Liver (tissue), 9 donors: ENCODE results near the gene HBA1. TPM values are rescaled to one million over a fixed set of nuclear protein-coding genes. Genes with fewer than 3 reads are reported as not detected.

Source experiments
- DNase-seq: peaks from one replicate; pipeline ENCODE4 v3.0.0-alpha.2; 2017; ENCODE audit warnings: low spot score
- H3K27ac ChIP-seq, 2 donors: one replicate each; pipeline ENCODE4 v1.7.0; 2013; ENCODE audit warnings: inconsistent platforms in 2 of 2, low read length in 2 of 2, control low read depth in 1 of 2, low read depth in 1 of 2, mild to moderate bottlenecking in 1 of 2
- H3K27me3 ChIP-seq, 4 donors: one replicate each; pipeline versions ENCODE4 v1.6.1 to v1.7.0; 2013; ENCODE audit warnings: low read length in 3 of 4, inconsistent platforms in 1 of 4, mild to moderate bottlenecking in 1 of 4, moderate library complexity in 1 of 4; ENCODE audit not compliant: control insufficient read depth in 4 of 4, insufficient read depth in 4 of 4
- H3K36me3 ChIP-seq, 4 donors: one replicate each; pipeline versions ENCODE4 v1.6.1 to v1.7.0; 2013; ENCODE audit warnings: low read length in 3 of 4, mild to moderate bottlenecking in 3 of 4, low read depth in 1 of 4, moderate library complexity in 1 of 4; ENCODE audit not compliant: control insufficient read depth in 4 of 4, insufficient read depth in 3 of 4
- H3K4me1 ChIP-seq, 4 donors: one replicate each; pipeline versions ENCODE4 v1.6.1 to v1.7.0; 2013; ENCODE audit warnings: low read length in 3 of 4, mild to moderate bottlenecking in 3 of 4, moderate library complexity in 1 of 4; ENCODE audit not compliant: control insufficient read depth in 4 of 4, insufficient read depth in 4 of 4
- H3K4me3 ChIP-seq, 3 donors: one replicate each; pipeline versions ENCODE4 v1.6.1 to v1.7.0; 2013; ENCODE audit warnings: low read length in 3 of 3, control low read depth in 1 of 3, low read depth in 1 of 3, mild to moderate bottlenecking in 1 of 3
- H3K9ac ChIP-seq, 2 donors: one replicate each; pipeline ENCODE4 v1.7.0; 2013; ENCODE audit warnings: low read length in 2 of 2, mild to moderate bottlenecking in 2 of 2, moderate library complexity in 2 of 2, control low read depth in 1 of 2, low read depth in 1 of 2
- H3K9me3 ChIP-seq, 4 donors: one replicate each; pipeline versions ENCODE4 v1.6.1 to v1.7.0; 2013; ENCODE audit warnings: low read length in 3 of 4; ENCODE audit not compliant: control insufficient read depth in 4 of 4
- ATF3 ChIP-seq: IDR thresholded peaks from 2 replicates; pipeline ENCODE4 v1.6.1; 2016; ENCODE audit warnings: antibody characterized with exemption
- CTCF ChIP-seq: fragments of 150-350 bp; IDR thresholded peaks from 2 replicates; pipeline ENCODE4 v1.5.1; 2017; ENCODE audit warnings: improper control_type of control experiment, low read depth, low read length; ENCODE audit not compliant: missing input control
- EGR1 ChIP-seq, 2 donors: IDR thresholded peaks; 2 replicates each; pipeline ENCODE4 v1.6.1; 2016 to 2018; ENCODE audit warnings: antibody characterized with exemption in 2 of 2, low read depth in 2 of 2
- FOXA1 ChIP-seq: IDR thresholded peaks from 2 replicates; pipeline ENCODE4 v1.6.1; 2016; ENCODE audit warnings: antibody characterized with exemption
- FOXA2 ChIP-seq: IDR thresholded peaks from 2 replicates; pipeline ENCODE4 v1.6.1; 2016; ENCODE audit warnings: antibody characterized with exemption
- GABPA ChIP-seq, 2 donors: IDR thresholded peaks in 1 of 2; conservative IDR thresholded peaks in 1 of 2; 2 replicates each; pipeline ENCODE4 v1.6.1; 2016; ENCODE audit warnings: antibody characterized with exemption in 2 of 2, mild to moderate bottlenecking in 1 of 2, moderate library complexity in 1 of 2
- HNF4A ChIP-seq, 2 donors: conservative IDR thresholded peaks; 2 replicates each; pipeline ENCODE4 v1.6.1; 2016; ENCODE audit warnings: antibody characterized with exemption in 2 of 2, mild to moderate bottlenecking in 2 of 2
- HNF4G ChIP-seq: IDR thresholded peaks from 2 replicates; pipeline ENCODE4 v1.6.1; 2016; ENCODE audit warnings: antibody characterized with exemption
- JUND ChIP-seq, 2 donors: IDR thresholded peaks; 2 replicates each; pipeline ENCODE4 v1.6.1; 2016; ENCODE audit warnings: antibody characterized with exemption in 2 of 2
- MAX ChIP-seq: IDR thresholded peaks from 2 replicates; pipeline ENCODE4 v1.6.1; 2016; ENCODE audit warnings: antibody characterized with exemption
- NR2F2 ChIP-seq: IDR thresholded peaks from 2 replicates; pipeline ENCODE4 v1.6.1; 2016; ENCODE audit warnings: antibody characterized with exemption
- RAD21 ChIP-seq, 2 donors: IDR thresholded peaks; 2 replicates each; pipeline ENCODE4 v1.6.1; 2016; ENCODE audit warnings: antibody characterized with exemption in 2 of 2, mild to moderate bottlenecking in 2 of 2
- RXRA ChIP-seq, 2 donors: IDR thresholded peaks; 2 replicates each; pipeline ENCODE4 v1.6.1; 2017 to 2018; ENCODE audit warnings: antibody characterized with exemption in 2 of 2, mild to moderate bottlenecking in 1 of 2
- SP1 ChIP-seq: IDR thresholded peaks from 2 replicates; pipeline ENCODE4 v1.6.1; 2018; ENCODE audit warnings: antibody characterized with exemption, mild to moderate bottlenecking
- TAF1 ChIP-seq: conservative IDR thresholded peaks from 2 replicates; pipeline ENCODE4 v1.6.1; 2016; ENCODE audit warnings: antibody characterized with exemption, mild to moderate bottlenecking
- YY1 ChIP-seq: IDR thresholded peaks from 2 replicates; pipeline ENCODE4 v1.6.1; 2016; ENCODE audit warnings: antibody characterized with exemption, mild to moderate bottlenecking
- WGBS: extraction: QIAGEN DNeasy Blood & Tissue Kit; methylation state at CpG from one replicate; pipeline ENCODE4 v1.1.7; 2013; 5-methylcytosine and 5-hydroxymethylcytosine counted together
- polyA plus RNA-seq, 2 donors: library from polyadenylated mRNA; stranded (reverse) in 1 of 2; unstranded in 1 of 2; fragments of 200-250 nt in 1 of 2; fragments of >200 nt in 1 of 2; fragmentation: Nextera tagmentation in 1 of 2; extraction: Ambion mirVana in 1 of 2; gene quantifications; one replicate each; pipeline versions ENCODE4 v1.2.1 to v1.2.3, GENCODE V29; 2013 to 2015
- total RNA-seq, 2 donors: library from RNA; depleted of rRNA; stranded (reverse); fragments of >200 nt; gene quantifications; one replicate each; pipeline ENCODE4 v1.2.3, GENCODE V29; 2014
- TF ChIP-seq, protein P1 (sequence below): IDR thresholded peaks from 2 replicates; pipeline ENCODE4 v1.6.1; 2016; ENCODE audit warnings: antibody characterized with exemption
- TF ChIP-seq, protein P2 (sequence below): IDR thresholded peaks from 2 replicates; pipeline ENCODE4 v1.6.1; 2016; ENCODE audit warnings: antibody characterized with exemption, mild to moderate bottlenecking
- donor health status: healthy.
- donor health status: healthy.
- donor health status: healthy.
- donor health status: healthy.
- donor health status: healthy.

HBA1 gene
- total and polyA plus RNA-seq, 4 donors: 3.5 to 19,034 (median 30.1) TPM

- TF ChIP-seq, protein P1, sequence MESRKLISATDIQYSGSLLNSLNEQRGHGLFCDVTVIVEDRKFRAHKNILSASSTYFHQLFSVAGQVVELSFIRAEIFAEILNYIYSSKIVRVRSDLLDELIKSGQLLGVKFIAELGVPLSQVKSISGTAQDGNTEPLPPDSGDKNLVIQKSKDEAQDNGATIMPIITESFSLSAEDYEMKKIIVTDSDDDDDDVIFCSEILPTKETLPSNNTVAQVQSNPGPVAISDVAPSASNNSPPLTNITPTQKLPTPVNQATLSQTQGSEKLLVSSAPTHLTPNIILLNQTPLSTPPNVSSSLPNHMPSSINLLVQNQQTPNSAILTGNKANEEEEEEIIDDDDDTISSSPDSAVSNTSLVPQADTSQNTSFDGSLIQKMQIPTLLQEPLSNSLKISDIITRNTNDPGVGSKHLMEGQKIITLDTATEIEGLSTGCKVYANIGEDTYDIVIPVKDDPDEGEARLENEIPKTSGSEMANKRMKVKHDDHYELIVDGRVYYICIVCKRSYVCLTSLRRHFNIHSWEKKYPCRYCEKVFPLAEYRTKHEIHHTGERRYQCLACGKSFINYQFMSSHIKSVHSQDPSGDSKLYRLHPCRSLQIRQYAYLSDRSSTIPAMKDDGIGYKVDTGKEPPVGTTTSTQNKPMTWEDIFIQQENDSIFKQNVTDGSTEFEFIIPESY: no peak
- TF ChIP-seq RAD21 (IDR thresholded peaks at IDR 0.05) (no peak), GABPA (IDR thresholded peaks at IDR 0.05 in 1 of 2, conservative IDR thresholded peaks at IDR 0.05 in 1 of 2) (no peak), EGR1 (IDR thresholded peaks at IDR 0.05; ENCODE audit: low read depth in 2 of 2) (no peak), FOXA1 (no peak), TAF1 (no peak), MAX (no peak), HNF4G (no peak), YY1 (no peak), JUND (IDR thresholded peaks at IDR 0.05) (no peak), FOXA2 (no peak), HNF4A (conservative IDR thresholded peaks at IDR 0.05) (no peak), SP1 (no peak)
Measured at GRCh38 chr16:133716-134115, 42.8 kb upstream of the HBA1 start (continued).

DNA sequence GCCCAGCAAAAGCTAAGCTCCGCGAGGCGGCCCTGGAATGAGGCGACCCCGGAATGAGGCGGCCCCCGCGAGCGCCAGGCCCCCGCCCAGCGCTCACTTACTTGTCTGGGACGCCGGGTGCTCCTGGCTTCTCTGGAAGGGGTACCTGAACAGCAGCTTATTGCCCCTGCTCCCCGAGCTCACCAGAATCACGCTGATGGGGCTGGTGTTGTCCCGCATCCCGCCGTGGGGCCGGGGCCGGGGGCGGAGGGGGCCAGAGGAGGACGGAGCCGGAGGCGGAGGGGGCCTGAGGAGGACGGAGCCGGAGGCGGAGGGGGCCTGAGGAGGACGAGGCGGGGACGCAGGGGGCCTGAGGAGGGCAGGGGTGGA lies 38.4 kb upstream of the HBA1 start:
- H3K36me3 ChIP-seq: no peaks in the 10 kb centered on the region
- H3K27ac ChIP-seq: no peak overlapping the region
- peaks cover 0 to 6% (median 1%) of the 10 kb centered on the region in 4 donors for H3K4me1 ChIP-seq
- 2% methylated on average over 30 of the region's 30 CpGs for WGBS
- peak overlapping the region; percentile 54 to 95 (median 74) for H3K4me3 ChIP-seq
- peak overlapping the region; percentile 53 to 71 for H3K9ac ChIP-seq
- H3K9me3 ChIP-seq: no peaks in the 10 kb centered on the region
- DNase-seq: no peak
- no peak for TF ChIP-seq FOXA1
- TF ChIP-seq, protein P1: no peak
- no peak for TF ChIP-seq FOXA2
- TF ChIP-seq MAX: no peak
- TF ChIP-seq RAD21 (IDR thresholded peaks at IDR 0.05): no peak
- no peak for TF ChIP-seq RXRA (IDR thresholded peaks at IDR 0.05)
- TF ChIP-seq NR2F2: no peak
- TF ChIP-seq TAF1: no peak
- TF ChIP-seq EGR1 (IDR thresholded peaks at IDR 0.05; ENCODE audit: low read depth in 2 of 2): no peak
- TF ChIP-seq YY1: no peak
- TF ChIP-seq HNF4G: no peak
- TF ChIP-seq JUND (IDR thresholded peaks at IDR 0.05): no peak
- TF ChIP-seq GABPA (IDR thresholded peaks at IDR 0.05 in 1 of 2, conservative IDR thresholded peaks at IDR 0.05 in 1 of 2): no peak
- TF ChIP-seq, protein P2, sequence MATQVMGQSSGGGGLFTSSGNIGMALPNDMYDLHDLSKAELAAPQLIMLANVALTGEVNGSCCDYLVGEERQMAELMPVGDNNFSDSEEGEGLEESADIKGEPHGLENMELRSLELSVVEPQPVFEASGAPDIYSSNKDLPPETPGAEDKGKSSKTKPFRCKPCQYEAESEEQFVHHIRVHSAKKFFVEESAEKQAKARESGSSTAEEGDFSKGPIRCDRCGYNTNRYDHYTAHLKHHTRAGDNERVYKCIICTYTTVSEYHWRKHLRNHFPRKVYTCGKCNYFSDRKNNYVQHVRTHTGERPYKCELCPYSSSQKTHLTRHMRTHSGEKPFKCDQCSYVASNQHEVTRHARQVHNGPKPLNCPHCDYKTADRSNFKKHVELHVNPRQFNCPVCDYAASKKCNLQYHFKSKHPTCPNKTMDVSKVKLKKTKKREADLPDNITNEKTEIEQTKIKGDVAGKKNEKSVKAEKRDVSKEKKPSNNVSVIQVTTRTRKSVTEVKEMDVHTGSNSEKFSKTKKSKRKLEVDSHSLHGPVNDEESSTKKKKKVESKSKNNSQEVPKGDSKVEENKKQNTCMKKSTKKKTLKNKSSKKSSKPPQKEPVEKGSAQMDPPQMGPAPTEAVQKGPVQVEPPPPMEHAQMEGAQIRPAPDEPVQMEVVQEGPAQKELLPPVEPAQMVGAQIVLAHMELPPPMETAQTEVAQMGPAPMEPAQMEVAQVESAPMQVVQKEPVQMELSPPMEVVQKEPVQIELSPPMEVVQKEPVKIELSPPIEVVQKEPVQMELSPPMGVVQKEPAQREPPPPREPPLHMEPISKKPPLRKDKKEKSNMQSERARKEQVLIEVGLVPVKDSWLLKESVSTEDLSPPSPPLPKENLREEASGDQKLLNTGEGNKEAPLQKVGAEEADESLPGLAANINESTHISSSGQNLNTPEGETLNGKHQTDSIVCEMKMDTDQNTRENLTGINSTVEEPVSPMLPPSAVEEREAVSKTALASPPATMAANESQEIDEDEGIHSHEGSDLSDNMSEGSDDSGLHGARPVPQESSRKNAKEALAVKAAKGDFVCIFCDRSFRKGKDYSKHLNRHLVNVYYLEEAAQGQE: no peak
- TF ChIP-seq CTCF: no peak
- TF ChIP-seq SP1: no peak
- no peak for TF ChIP-seq HNF4A (conservative IDR thresholded peaks at IDR 0.05)
- TF ChIP-seq ATF3: no peak
- H3K27me3 ChIP-seq: no peaks in the 10 kb centered on the region
